Measurements from ENCODE around the gene PCDHB12. TPM values are rescaled to one million over a fixed set of nuclear protein-coding genes. Genes with fewer than 3 reads are reported as not detected.
"Not testable (repeated sequence)": the region's sequence is repeated elsewhere in the genome, so short reads cannot be mapped to it uniquely, and the experiment has no call there.

Gene PCDHB12
- total RNA-seq, 2 donors from 2014 or later: 1.6 to 5.0 TPM

- H3K9me3 Mint-ChIP-seq: peaks cover 30% of the 10 kb centered on the region
- Histone ChIP-seq H3K36me3 (ENCODE audit: control insufficient read depth, insufficient read depth, low read length) (no peaks in the 10 kb centered on the region), H3K9ac (ENCODE audit: extremely low read depth, low read length, poor library complexity, severe bottlenecking) (no peak within 1 kb of the TSS), H3K27me3 (ENCODE audit: control insufficient read depth, insufficient read depth, low read length, poor library complexity, severe bottlenecking) (no peaks in the 10 kb centered on the region), H3K27ac (ENCODE audit: low read depth, low read length) (no peak within 1 kb of the TSS), H3K4me3 (ENCODE audit: low read length) (no peak within 1 kb of the TSS), H3K9me3 (ENCODE audit: control insufficient read depth, low read length) (no peaks in the 10 kb centered on the region), H3K4me1 (ENCODE audit: control insufficient read depth, insufficient read depth, low read length) (no peaks in the 10 kb centered on the region)
- H3K36me3 Mint-ChIP-seq (ENCODE audit: low read depth): peaks cover 34% of the 10 kb centered on the region
- DNase-seq: peak; percentile 79
- peak within 1 kb of the TSS; percentile 19 for H3K4me3 Mint-ChIP-seq
- no peak within 1 kb of the TSS for H3K27ac Mint-ChIP-seq
- WGBS, 2 experiments (ENCODE audit: insufficient coverage in 1 of 2, insufficient read length in 1 of 2): 47 to 53% methylated on average over 7 of the region's 9 CpGs
- H3K27me3 Mint-ChIP-seq (ENCODE audit: insufficient read depth): peaks cover 7% of the 10 kb centered on the region
- H3K4me1 Mint-ChIP-seq: peaks cover 7% of the 10 kb centered on the region
- peak; percentile 91 for TF ChIP-seq CTCF (conservative IDR thresholded peaks at IDR 0.05)
Observed at GRCh38 chr5:141186897-141187512, 21.5 kb upstream of the PCDHB12 start, which contains the start of gene PCDHB9. TSS of gene PCDHB9 (plus strand) at chr5:141187161. CDS start at chr5:141187319, 158 bp downstream.

DNA sequence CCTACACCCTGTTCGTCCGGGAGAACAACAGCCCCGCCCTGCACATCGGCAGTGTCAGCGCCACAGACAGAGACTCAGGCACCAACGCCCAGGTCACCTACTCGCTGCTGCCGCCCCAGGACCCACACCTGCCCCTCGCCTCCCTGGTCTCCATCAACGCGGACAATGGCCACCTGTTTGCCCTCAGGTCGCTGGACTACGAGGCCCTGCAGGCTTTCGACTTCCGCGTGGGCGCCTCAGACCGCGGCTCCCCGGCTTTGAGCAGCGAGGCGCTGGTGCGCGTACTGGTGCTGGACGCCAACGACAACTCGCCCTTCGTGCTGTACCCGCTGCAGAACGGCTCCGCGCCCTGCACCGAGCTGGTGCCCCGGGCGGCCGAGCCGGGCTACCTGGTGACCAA lies 19.8 kb upstream of the PCDHB12 start:
- WGBS, 2 experiments (ENCODE audit: insufficient coverage in 1 of 2, insufficient read length in 1 of 2): 94 to 97% methylated on average over 11 to 24 of the region's 37 CpGs
- not testable (repeated sequence) for H3K9me3 ChIP-seq (ENCODE audit: control insufficient read depth, low read length); H3K27ac ChIP-seq (ENCODE audit: low read depth, low read length); H3K4me3 Mint-ChIP-seq; H3K27me3 Mint-ChIP-seq (ENCODE audit: insufficient read depth); H3K27me3 ChIP-seq (ENCODE audit: control insufficient read depth, insufficient read depth, low read length, poor library complexity, severe bottlenecking); H3K4me1 ChIP-seq (ENCODE audit: control insufficient read depth, insufficient read depth, low read length); H3K4me1 Mint-ChIP-seq; H3K9ac ChIP-seq (ENCODE audit: extremely low read depth, low read length, poor library complexity, severe bottlenecking); H3K36me3 ChIP-seq (ENCODE audit: control insufficient read depth, insufficient read depth, low read length); H3K4me3 ChIP-seq (ENCODE audit: low read length); DNase-seq; H3K27ac Mint-ChIP-seq
- Mint-ChIP-seq H3K36me3 (ENCODE audit: low read depth) (peaks cover 31% of the 10 kb centered on the region), H3K9me3 (peaks cover 35% of the 10 kb centered on the region)

GRCh38 chr5:141189131-141189530 lies 19.4 kb upstream of the PCDHB12 start:
- DNase-seq; H3K4me3 Mint-ChIP-seq; H3K27ac ChIP-seq (ENCODE audit: low read depth, low read length); H3K27me3 Mint-ChIP-seq (ENCODE audit: insufficient read depth); H3K4me3 ChIP-seq (ENCODE audit: low read length); H3K36me3 ChIP-seq (ENCODE audit: control insufficient read depth, insufficient read depth, low read length); H3K27me3 ChIP-seq (ENCODE audit: control insufficient read depth, insufficient read depth, low read length, poor library complexity, severe bottlenecking); H3K4me1 ChIP-seq (ENCODE audit: control insufficient read depth, insufficient read depth, low read length); H3K9me3 ChIP-seq (ENCODE audit: control insufficient read depth, low read length); H3K27ac Mint-ChIP-seq; H3K9ac ChIP-seq (ENCODE audit: extremely low read depth, low read length, poor library complexity, severe bottlenecking); H3K4me1 Mint-ChIP-seq: not testable (repeated sequence)
- H3K9me3 Mint-ChIP-seq: peaks cover 34% of the 10 kb centered on the region
- H3K36me3 Mint-ChIP-seq (ENCODE audit: low read depth): peaks cover 31% of the 10 kb centered on the region
- WGBS, 2 experiments (ENCODE audit: insufficient coverage in 1 of 2, insufficient read length in 1 of 2): 88% methylated on average over 24 of the region's 35 CpGs; no CpG with 5 or more reads in 1 of the 2 experiments

- Mint-ChIP-seq H3K27ac (no peak within 1 kb of the TSS), H3K9me3 (peaks cover 37% of the 10 kb centered on the region), H3K4me3 (peak within 1 kb of the TSS; percentile 46), H3K27me3 (ENCODE audit: insufficient read depth) (peaks cover 3% of the 10 kb centered on the region), H3K4me1 (peaks cover 6% of the 10 kb centered on the region), H3K36me3 (ENCODE audit: low read depth) (peaks cover 18% of the 10 kb centered on the region)
- Histone ChIP-seq H3K9me3 (ENCODE audit: control insufficient read depth, low read length) (peaks cover 9% of the 10 kb centered on the region), H3K9ac (ENCODE audit: extremely low read depth, low read length, poor library complexity, severe bottlenecking) (no peak within 1 kb of the TSS), H3K36me3 (ENCODE audit: control insufficient read depth, insufficient read depth, low read length) (no peaks in the 10 kb centered on the region), H3K4me3 (ENCODE audit: low read length) (no peak within 1 kb of the TSS), H3K4me1 (ENCODE audit: control insufficient read depth, insufficient read depth, low read length) (no peaks in the 10 kb centered on the region), H3K27me3 (ENCODE audit: control insufficient read depth, insufficient read depth, low read length, poor library complexity, severe bottlenecking) (no peaks in the 10 kb centered on the region), H3K27ac (ENCODE audit: low read depth, low read length) (no peak within 1 kb of the TSS)
- DNase-seq: peak; percentile 92
- WGBS, 2 experiments (ENCODE audit: insufficient coverage in 1 of 2, insufficient read length in 1 of 2): 21 to 28% methylated on average over 7 to 8 of the region's 10 CpGs
- TF ChIP-seq CTCF (conservative IDR thresholded peaks at IDR 0.05): peak; percentile 94
Observed at GRCh38 chr5:141192110-141192725, 16.3 kb upstream of the PCDHB12 start, which contains the start of gene PCDHB10. TSS of gene PCDHB10 (plus strand) at chr5:141192353. CDS start at chr5:141192553, 200 bp downstream.

DNA sequence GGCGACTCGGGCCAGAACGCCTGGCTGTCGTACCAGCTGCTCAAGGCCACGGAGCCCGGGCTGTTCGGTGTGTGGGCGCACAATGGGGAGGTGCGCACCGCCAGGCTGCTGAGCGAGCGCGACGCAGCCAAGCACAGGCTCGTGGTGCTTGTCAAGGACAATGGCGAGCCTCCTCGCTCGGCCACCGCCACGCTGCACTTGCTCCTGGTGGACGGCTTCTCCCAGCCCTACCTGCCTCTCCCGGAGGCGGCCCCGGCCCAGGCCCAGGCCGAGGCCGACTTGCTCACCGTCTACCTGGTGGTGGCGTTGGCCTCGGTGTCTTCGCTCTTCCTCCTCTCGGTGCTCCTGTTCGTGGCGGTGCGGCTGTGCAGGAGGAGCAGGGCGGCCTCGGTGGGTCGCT lies 14.2 kb upstream of the PCDHB12 start:
- peaks cover 33% of the 10 kb centered on the region for H3K9me3 Mint-ChIP-seq
- H3K4me3 ChIP-seq (ENCODE audit: low read length); H3K4me1 Mint-ChIP-seq; H3K36me3 ChIP-seq (ENCODE audit: control insufficient read depth, insufficient read depth, low read length); H3K27me3 ChIP-seq (ENCODE audit: control insufficient read depth, insufficient read depth, low read length, poor library complexity, severe bottlenecking); H3K27ac Mint-ChIP-seq; H3K4me1 ChIP-seq (ENCODE audit: control insufficient read depth, insufficient read depth, low read length); H3K9ac ChIP-seq (ENCODE audit: extremely low read depth, low read length, poor library complexity, severe bottlenecking); H3K4me3 Mint-ChIP-seq; H3K9me3 ChIP-seq (ENCODE audit: control insufficient read depth, low read length); H3K36me3 Mint-ChIP-seq (ENCODE audit: low read depth); DNase-seq; H3K27ac ChIP-seq (ENCODE audit: low read depth, low read length); H3K27me3 Mint-ChIP-seq (ENCODE audit: insufficient read depth): not testable (repeated sequence)
- WGBS, 2 experiments (ENCODE audit: insufficient coverage in 1 of 2, insufficient read length in 1 of 2): 99% methylated on average over 18 of the region's 37 CpGs; no CpG with 5 or more reads in 1 of the 2 experiments
